Measurements from ENCODE around the gene EBF3. TPM values are rescaled to one million over a fixed set of nuclear protein-coding genes. Genes with fewer than 3 reads are reported as not detected.

The EBF3 gene
- total RNA-seq, 2 experiments from 2014 or later: not detected

GRCh38 chr10:129839285-129840195, 124.5 kb downstream of the EBF3 start:
- Mint-ChIP-seq H3K27ac (no peak overlapping the region), H3K4me3 (no peak overlapping the region), H3K27me3 (no peaks in the 10 kb centered on the region), H3K36me3 (ENCODE audit: low read depth) (no peaks in the 10 kb centered on the region), H3K9me3 (no peaks in the 10 kb centered on the region), H3K4me1 (ENCODE audit: low read depth) (no peaks in the 10 kb centered on the region)
- ChIA-PET POLR2A (no interaction called here), CTCF (no interaction called here)
- intact Hi-C loops (cut with DNase I, micrococcal nuclease): no loop called here
- Histone ChIP-seq H3K9me3 (ENCODE audit: control insufficient read depth in 1 of 2, insufficient read depth in 1 of 2, low read length in 2 of 2) (peaks cover 0 to 39% of the 10 kb centered on the region in 2 experiments), H3K4me3 (ENCODE audit: low read length) (no peak overlapping the region), H3K4me1 (ENCODE audit: insufficient read depth, low read length) (no peaks in the 10 kb centered on the region), H3K36me3 (ENCODE audit: insufficient read depth, low read length) (no peaks in the 10 kb centered on the region), H3K27ac (ENCODE audit: low read depth in 1 of 2, low read length in 2 of 2) (no peak overlapping the region), H3K27me3 (ENCODE audit: control insufficient read depth in 1 of 2, insufficient read depth in 2 of 2, low read length in 2 of 2) (no peaks in the 10 kb centered on the region)
- no peak for ATAC-seq (ENCODE audit: poor library complexity)
- no peak for TF ChIP-seq CTCF (IDR thresholded peaks at IDR 0.05)
- no peak for DNase-seq

- TF ChIP-seq CTCF (IDR thresholded peaks at IDR 0.05): no peak
- Histone ChIP-seq H3K27ac (ENCODE audit: low read depth in 1 of 2, low read length in 2 of 2) (no peak overlapping the region), H3K36me3 (ENCODE audit: insufficient read depth, low read length) (no peaks in the 10 kb centered on the region), H3K27me3 (ENCODE audit: control insufficient read depth in 1 of 2, insufficient read depth in 2 of 2, low read length in 2 of 2) (no peaks in the 10 kb centered on the region), H3K4me3 (ENCODE audit: low read length) (no peak overlapping the region), H3K4me1 (ENCODE audit: insufficient read depth, low read length) (no peaks in the 10 kb centered on the region), H3K9me3 (ENCODE audit: control insufficient read depth in 1 of 2, insufficient read depth in 1 of 2, low read length in 2 of 2) (peaks cover 0 to 39% of the 10 kb centered on the region in 2 experiments)
- Mint-ChIP-seq H3K27me3 (no peaks in the 10 kb centered on the region), H3K4me3 (no peak overlapping the region), H3K9me3 (no peaks in the 10 kb centered on the region), H3K36me3 (ENCODE audit: low read depth) (no peaks in the 10 kb centered on the region), H3K27ac (no peak overlapping the region), H3K4me1 (ENCODE audit: low read depth) (no peaks in the 10 kb centered on the region)
- intact Hi-C loops (cut with DNase I, micrococcal nuclease): no loop called here
- CTCF ChIA-PET: no interaction called here
- ATAC-seq (ENCODE audit: poor library complexity) (no peak), DNase-seq (no peak)
- POLR2A ChIA-PET: no interaction called here
Measured at GRCh38 chr10:129838794-129839193, 125.3 kb downstream of the EBF3 start.

GRCh38 chr10:129837909-129838582, 126.0 kb downstream of the EBF3 start:
- TF ChIP-seq CTCF (IDR thresholded peaks at IDR 0.05): no peak
- POLR2A ChIA-PET: no interaction called here
- Mint-ChIP-seq H3K27ac (no peak overlapping the region), H3K36me3 (ENCODE audit: low read depth) (no peaks in the 10 kb centered on the region), H3K4me1 (ENCODE audit: low read depth) (no peaks in the 10 kb centered on the region), H3K9me3 (no peaks in the 10 kb centered on the region), H3K27me3 (no peaks in the 10 kb centered on the region), H3K4me3 (no peak overlapping the region)
- DNase-seq: no peak
- intact Hi-C loops (cut with DNase I, micrococcal nuclease): no loop called here
- Histone ChIP-seq H3K27me3 (ENCODE audit: control insufficient read depth in 1 of 2, insufficient read depth in 2 of 2, low read length in 2 of 2) (no peaks in the 10 kb centered on the region), H3K36me3 (ENCODE audit: insufficient read depth, low read length) (no peaks in the 10 kb centered on the region), H3K4me1 (ENCODE audit: insufficient read depth, low read length) (no peaks in the 10 kb centered on the region), H3K4me3 (ENCODE audit: low read length) (no peak overlapping the region), H3K27ac (ENCODE audit: low read depth in 1 of 2, low read length in 2 of 2) (no peak overlapping the region), H3K9me3 (ENCODE audit: control insufficient read depth in 1 of 2, insufficient read depth in 1 of 2, low read length in 2 of 2) (peaks cover 0 to 36% of the 10 kb centered on the region in 2 experiments)
- CTCF ChIA-PET: no interaction called here
- ATAC-seq (ENCODE audit: poor library complexity): no peak
